ENCODE results near the gene TMEM26. TPM values are rescaled to one million over a fixed set of nuclear protein-coding genes. Genes with fewer than 3 reads are reported as not detected.

Gene TMEM26
- total and polyA plus RNA-seq, 2 of the 13 experiments (the other 11 are each of a cell fraction or from before 2014, with no cell fraction given), result not detected

DNA sequence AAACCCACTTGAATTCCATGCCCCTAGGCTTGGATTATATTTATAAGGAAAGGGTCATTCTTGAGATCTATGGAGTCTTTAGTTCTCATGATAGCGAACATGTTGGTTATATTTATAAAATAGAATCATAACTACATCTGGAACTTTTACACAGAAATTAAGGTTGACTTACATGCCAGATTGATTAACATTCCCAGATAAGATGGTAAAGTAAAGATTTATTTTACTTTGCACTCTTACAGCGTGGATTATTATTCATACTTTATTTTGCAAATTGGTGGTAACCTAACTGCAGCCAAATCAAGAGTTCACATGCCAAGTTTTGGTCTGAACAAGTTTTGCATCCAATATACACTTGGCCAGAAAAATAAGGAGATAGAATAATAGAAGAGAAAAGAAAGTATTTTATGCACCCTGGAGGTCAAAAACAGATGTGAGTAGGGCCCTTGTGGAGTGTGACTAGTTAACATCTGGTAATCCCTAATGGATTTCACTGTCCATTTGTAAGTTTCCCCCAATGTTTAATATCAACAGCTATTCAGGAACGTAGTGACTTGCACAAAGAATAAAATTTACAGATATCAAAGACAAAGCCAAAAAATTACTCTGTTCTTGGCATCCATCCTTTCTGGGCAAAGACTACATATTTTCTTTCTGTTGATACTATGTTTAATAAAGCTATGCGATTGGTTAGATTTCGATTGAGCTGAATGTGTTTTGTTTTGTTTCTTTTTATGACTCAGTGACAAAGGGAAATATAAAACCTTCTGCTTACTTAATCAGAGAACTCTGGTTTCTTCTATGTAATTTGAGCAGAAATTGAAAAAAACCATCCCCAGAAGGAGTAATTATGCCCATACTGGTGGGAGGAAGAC is 10.1 kb upstream of the TMEM26 start:
- Histone ChIP-seq H3K4me2 (ENCODE audit: low read depth, low read length) (no peak overlapping the region), H3K9me3 (ENCODE audit: low read length) (no peaks in the 10 kb centered on the region), H2AFZ (ENCODE audit: low read length) (no peak overlapping the region), H3K27ac (ENCODE audit: extremely low read length, insufficient read depth, low read length) (no peak overlapping the region), H3K36me3 (replicated peaks in 1 of 2; ENCODE audit: control insufficient read depth in 1 of 2, insufficient read depth in 2 of 2, low read length in 2 of 2) (no peaks in the 10 kb centered on the region), H3K4me1 (ENCODE audit: insufficient read depth, low read length) (no peaks in the 10 kb centered on the region), H3K27me3 (ENCODE audit: control insufficient read depth in 1 of 2, insufficient read depth in 2 of 2, low read length in 2 of 2) (no peaks in the 10 kb centered on the region), H4K20me1 (ENCODE audit: insufficient read depth, low read length) (no peaks in the 10 kb centered on the region), H3K4me3 (replicated peaks in 1 of 3; ENCODE audit: insufficient read depth in 1 of 3, low read depth in 2 of 3, low read length in 3 of 3) (no peak overlapping the region), H3K9ac (ENCODE audit: insufficient read depth, low read depth, low read length) (no peak overlapping the region), H3K79me2 (ENCODE audit: insufficient read depth, low read length) (no peaks in the 10 kb centered on the region)
- 18% methylated on average over 5 of the region's 5 CpGs for WGBS (ENCODE audit: low lambda C conversion rate)
- in situ Hi-C loops (cut with HindIII; ENCODE audit: extremely low pct_ligation_motif_present, low pct_unique_long_range_greater_than_20kb), result no loop called here
- BruUV-seq (replicated peaks), result no TSS peak
- intact Hi-C loops (cut with micrococcal nuclease; ENCODE audit: unreplicated experiment), result no loop called here
- POLR2A ChIA-PET, result no interaction called here
- CTCF ChIA-PET (ENCODE audit: low intra/inter-chr PET ratio, low total read pairs), result no interaction called here
- ATAC-seq (no peak), FAIRE-seq (no peak), DNase-seq (ENCODE audit: low spot score) (no peak)
- no peak for TF ChIP-seq NAIF1 (CRISPR knock-in tag; IDR thresholded peaks at IDR 0.05; ENCODE audit: borderline replicate concordance)
- no peak for TF ChIP-seq TBX3 (IDR thresholded peaks at IDR 0.05; ENCODE audit: borderline replicate concordance)
- no peak for TF ChIP-seq ZMYM4 (CRISPR knock-in tag; IDR thresholded peaks at IDR 0.05)
- TF ChIP-seq ZNF446 (CRISPR knock-in tag; IDR thresholded peaks at IDR 0.05), result no peak
- no peak for TF ChIP-seq ZNF136 (CRISPR knock-in tag; IDR thresholded peaks at IDR 0.05; ENCODE audit: low read depth)
- TF ChIP-seq MTF2 (CRISPR knock-in tag; IDR thresholded peaks at IDR 0.05; ENCODE audit: borderline replicate concordance), result no peak
- TF ChIP-seq GTF2F1 (IDR thresholded peaks at IDR 0.05; ENCODE audit: low read length), result no peak
- TF ChIP-seq, protein P1, sequence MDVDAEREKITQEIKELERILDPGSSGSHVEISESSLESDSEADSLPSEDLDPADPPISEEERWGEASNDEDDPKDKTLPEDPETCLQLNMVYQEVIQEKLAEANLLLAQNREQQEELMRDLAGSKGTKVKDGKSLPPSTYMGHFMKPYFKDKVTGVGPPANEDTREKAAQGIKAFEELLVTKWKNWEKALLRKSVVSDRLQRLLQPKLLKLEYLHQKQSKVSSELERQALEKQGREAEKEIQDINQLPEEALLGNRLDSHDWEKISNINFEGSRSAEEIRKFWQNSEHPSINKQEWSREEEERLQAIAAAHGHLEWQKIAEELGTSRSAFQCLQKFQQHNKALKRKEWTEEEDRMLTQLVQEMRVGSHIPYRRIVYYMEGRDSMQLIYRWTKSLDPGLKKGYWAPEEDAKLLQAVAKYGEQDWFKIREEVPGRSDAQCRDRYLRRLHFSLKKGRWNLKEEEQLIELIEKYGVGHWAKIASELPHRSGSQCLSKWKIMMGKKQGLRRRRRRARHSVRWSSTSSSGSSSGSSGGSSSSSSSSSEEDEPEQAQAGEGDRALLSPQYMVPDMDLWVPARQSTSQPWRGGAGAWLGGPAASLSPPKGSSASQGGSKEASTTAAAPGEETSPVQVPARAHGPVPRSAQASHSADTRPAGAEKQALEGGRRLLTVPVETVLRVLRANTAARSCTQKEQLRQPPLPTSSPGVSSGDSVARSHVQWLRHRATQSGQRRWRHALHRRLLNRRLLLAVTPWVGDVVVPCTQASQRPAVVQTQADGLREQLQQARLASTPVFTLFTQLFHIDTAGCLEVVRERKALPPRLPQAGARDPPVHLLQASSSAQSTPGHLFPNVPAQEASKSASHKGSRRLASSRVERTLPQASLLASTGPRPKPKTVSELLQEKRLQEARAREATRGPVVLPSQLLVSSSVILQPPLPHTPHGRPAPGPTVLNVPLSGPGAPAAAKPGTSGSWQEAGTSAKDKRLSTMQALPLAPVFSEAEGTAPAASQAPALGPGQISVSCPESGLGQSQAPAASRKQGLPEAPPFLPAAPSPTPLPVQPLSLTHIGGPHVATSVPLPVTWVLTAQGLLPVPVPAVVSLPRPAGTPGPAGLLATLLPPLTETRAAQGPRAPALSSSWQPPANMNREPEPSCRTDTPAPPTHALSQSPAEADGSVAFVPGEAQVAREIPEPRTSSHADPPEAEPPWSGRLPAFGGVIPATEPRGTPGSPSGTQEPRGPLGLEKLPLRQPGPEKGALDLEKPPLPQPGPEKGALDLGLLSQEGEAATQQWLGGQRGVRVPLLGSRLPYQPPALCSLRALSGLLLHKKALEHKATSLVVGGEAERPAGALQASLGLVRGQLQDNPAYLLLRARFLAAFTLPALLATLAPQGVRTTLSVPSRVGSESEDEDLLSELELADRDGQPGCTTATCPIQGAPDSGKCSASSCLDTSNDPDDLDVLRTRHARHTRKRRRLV (CRISPR knock-in tag; IDR thresholded peaks at IDR 0.05), result no peak
- no peak for TF ChIP-seq POLR2AphosphoS5 (IDR thresholded peaks at IDR 0.05; ENCODE audit: low read depth, low read length)
- TF ChIP-seq, protein P2, sequence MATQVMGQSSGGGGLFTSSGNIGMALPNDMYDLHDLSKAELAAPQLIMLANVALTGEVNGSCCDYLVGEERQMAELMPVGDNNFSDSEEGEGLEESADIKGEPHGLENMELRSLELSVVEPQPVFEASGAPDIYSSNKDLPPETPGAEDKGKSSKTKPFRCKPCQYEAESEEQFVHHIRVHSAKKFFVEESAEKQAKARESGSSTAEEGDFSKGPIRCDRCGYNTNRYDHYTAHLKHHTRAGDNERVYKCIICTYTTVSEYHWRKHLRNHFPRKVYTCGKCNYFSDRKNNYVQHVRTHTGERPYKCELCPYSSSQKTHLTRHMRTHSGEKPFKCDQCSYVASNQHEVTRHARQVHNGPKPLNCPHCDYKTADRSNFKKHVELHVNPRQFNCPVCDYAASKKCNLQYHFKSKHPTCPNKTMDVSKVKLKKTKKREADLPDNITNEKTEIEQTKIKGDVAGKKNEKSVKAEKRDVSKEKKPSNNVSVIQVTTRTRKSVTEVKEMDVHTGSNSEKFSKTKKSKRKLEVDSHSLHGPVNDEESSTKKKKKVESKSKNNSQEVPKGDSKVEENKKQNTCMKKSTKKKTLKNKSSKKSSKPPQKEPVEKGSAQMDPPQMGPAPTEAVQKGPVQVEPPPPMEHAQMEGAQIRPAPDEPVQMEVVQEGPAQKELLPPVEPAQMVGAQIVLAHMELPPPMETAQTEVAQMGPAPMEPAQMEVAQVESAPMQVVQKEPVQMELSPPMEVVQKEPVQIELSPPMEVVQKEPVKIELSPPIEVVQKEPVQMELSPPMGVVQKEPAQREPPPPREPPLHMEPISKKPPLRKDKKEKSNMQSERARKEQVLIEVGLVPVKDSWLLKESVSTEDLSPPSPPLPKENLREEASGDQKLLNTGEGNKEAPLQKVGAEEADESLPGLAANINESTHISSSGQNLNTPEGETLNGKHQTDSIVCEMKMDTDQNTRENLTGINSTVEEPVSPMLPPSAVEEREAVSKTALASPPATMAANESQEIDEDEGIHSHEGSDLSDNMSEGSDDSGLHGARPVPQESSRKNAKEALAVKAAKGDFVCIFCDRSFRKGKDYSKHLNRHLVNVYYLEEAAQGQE (IDR thresholded peaks at IDR 0.05; ENCODE audit: borderline replicate concordance in 1 of 2, low read depth in 1 of 2, low read length in 2 of 2), result no peak
- no peak for TF ChIP-seq ZFP90 (CRISPR knock-in tag; IDR thresholded peaks at IDR 0.05; ENCODE audit: borderline replicate concordance)
- TF ChIP-seq SRSF1 (optimal IDR thresholded peaks at IDR 0.05; ENCODE audit: low read depth, low read length), result no peak
